Astrocyte of the spinal cord (primary cell): ENCODE data around the gene NT5C3B.

Experiments
- DNase-seq: peaks from one replicate; pipeline ENCODE4 v3.0.0; 2011; ENCODE audit warnings: low read depth, low spot score
- H3K4me3 ChIP-seq: 2 replicates; pipeline ENCODE4 v1.5.1; 2011; ENCODE audit warnings: low read depth, mild to moderate bottlenecking, low read length, moderate library complexity
- CTCF ChIP-seq: IDR thresholded peaks from 2 replicates; pipeline ENCODE4 v1.5.1; 2012; ENCODE audit warnings: low read depth, mild to moderate bottlenecking, low read length, inconsistent platforms
- in situ Hi-C: cut with HindIII; loops from 2 replicates; pipeline ENCODE4 v1.10.0; 2017; ENCODE audit warnings: low sequenced_read_pairs

NT5C3B gene

GRCh38 chr17:41814195-41814594 is 21.8 kb downstream of the NT5C3B start:
- in situ Hi-C loops: no loop called here

DNA sequence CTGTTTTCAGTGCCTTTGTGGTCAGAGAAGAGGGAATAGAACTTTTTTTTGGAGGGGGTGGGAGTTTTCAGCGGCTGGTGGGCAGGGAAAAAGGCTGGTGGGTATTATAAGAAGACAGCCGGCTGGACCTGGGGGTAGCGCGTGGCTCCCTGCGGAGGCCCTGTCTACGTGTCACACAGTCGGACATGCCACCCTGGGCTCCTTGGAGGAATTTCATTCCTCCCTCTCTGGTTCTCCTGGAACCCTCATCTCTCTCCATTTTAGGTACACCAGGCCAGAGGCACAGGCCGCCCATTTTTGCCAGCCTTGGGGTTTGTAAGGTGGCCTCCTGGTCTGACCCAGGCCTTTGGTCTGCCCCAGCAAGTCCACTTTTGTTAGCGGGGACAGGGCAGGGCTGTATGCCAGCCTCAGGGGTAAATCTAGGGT is 22.3 kb downstream of the NT5C3B start:
- no peak for DNase-seq
- no peak for TF ChIP-seq CTCF
- in situ Hi-C loops: no loop called here
- H3K4me3 ChIP-seq: peak overlapping the region; percentile 92

More at GRCh38 chr17:41814195-41814594, 21.8 kb downstream of the NT5C3B start:
- no peak for TF ChIP-seq CTCF
- no peak for DNase-seq
- H3K4me3 ChIP-seq: peak overlapping the region; percentile 92

DNA sequence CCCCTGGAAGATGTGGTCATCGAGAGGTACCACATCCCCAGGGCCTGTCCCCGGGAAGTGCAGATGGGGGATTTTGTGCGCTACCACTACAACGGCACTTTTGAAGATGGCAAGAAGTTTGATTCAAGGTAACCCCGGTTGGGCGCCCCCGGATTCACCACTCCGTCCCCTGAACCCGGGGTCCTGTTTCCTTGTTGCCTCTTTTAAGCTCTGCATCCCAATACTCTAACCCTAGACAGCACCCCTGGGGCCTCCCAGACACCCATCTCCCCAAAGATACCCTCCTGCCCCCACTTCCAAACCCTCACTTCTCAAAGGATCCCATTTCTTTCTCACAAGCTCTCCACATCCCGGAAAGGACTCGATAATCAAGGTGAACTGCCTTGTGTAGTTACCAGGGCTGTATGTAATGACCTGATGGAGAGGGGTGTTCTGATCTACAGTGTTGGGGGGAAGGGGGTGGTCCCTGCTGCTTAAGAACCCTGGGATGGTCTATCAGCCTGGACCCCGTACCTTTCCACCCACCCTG is 22.8 kb downstream of the NT5C3B start:
- no peak for TF ChIP-seq CTCF
- in situ Hi-C loops: no loop called here
- no peak for DNase-seq
- H3K4me3 ChIP-seq: peak overlapping the region; percentile 92

- TF ChIP-seq CTCF: no peak
- peak within 1 kb of the TSS; percentile 92 for H3K4me3 ChIP-seq
- DNase-seq: peak; percentile 95
- in situ Hi-C loops: no loop called here
Observed at GRCh38 chr17:41812381-41813151, 23.5 kb downstream of the NT5C3B start, which contains the start of gene FKBP10. FKBP10 (plus strand) TSS chr17:41813004; CDS start chr17:41813035, 31 bp downstream.

DNA sequence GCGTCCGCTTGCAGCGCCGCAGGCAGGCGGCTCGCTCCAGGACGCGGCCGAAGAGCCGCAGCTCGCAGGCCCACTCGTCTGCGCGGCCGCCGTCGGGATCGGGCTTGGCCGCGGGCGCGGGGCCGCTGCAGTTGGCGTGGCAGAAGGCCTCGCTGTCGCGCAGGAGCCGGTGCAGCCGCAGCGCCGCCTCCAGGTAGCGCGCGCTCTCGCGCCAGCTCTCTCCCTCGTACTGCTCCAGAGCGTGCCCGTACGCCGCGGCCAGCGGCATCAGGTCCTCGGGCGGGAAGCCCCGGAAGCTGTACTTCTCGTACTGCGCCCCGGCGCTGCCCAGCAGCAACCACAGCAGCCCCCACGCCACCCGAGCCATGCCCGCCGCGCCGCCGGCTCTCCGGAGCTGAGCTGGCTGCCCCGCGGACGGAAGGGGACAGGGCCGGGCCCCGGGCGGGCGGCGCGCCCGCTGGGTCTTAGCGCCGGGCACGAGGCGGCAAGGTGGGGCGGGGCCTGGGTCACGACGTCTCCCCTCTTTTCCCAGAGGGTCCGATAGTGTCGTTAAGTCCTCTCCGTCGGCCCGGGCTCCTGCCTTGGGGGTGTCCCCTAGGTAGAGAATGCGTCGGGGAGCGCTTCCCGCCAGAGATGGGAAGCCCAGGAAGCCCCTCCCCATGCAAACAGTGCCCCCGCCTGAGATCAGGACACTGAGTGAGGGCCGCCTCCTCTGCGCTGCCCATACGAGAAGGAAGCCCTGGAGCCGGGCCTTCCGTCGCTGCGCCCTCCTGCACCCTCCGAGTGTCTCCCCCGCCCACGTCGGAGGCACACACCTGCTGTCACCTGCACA is 24.3 kb downstream of the NT5C3B start, which contains the start of gene P3H4:
P3H4 (minus strand) TSS at position 401 of the 832 bp plus-strand sequence; CDS start at position 367, 34 bp downstream.
- DNase-seq: peak; percentile 82
- peak within 1 kb of the TSS; percentile 92 for H3K4me3 ChIP-seq
- TF ChIP-seq CTCF: peak; percentile 68
- in situ Hi-C loops: no loop called here

DNA sequence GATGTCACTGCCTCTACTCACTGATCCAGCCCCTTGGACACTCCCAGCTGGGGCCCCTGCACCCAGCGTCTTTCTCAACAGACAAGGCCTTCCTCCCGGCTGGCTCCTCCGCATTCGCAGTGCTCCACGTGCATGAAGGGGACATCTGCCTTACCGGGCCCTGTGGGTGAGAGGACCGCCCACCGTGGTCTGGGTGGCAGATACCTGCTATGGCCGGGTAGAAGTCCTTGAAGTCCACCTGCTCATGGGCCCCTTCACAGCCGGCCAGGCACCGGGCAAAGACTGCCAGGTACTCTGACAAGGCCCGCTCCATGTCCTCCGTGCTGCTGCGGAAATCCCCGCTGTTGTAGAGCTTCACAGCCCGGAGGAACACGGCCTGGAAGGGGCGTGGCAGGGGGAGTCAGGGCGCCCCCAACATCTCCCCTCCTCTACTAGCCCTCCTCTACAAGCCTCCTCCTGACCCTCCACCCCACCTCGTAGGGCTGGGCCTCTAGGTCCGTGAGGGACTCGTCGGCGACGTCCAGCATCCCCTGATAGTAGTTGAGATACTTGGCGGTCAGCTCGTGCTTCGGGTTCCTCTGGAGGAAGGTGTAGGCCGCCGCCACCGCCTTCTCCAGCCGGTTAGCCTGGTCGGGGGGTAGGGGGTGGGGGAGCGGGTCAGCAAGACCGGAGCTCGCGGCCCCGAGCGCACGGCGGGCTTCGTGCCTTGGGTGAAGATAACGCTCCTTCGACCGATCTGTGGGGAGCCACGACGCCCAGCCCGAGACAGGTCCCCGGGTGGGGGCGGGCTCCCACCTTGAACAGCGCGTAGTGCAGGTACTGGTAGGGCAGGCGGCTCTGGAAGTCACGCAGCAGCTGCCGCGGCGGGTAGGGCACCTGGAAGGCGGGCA is 25.1 kb downstream of the NT5C3B start:
- in situ Hi-C loops: no loop called here
- no peak for TF ChIP-seq CTCF
- DNase-seq: no peak
- peak overlapping the region; percentile 92 for H3K4me3 ChIP-seq
